Stimulated activated CD4-positive, alpha-beta T cell treated with anti-CD3 and anti-CD28 coated beads, Interleukin-12 subunit alpha, Interleukin-12 subunit beta, amount 100 ng/mL, for 4 hours (primary cell): ENCODE data around the gene TRIM24.
"Not testable (repeated sequence)": the region's sequence is repeated elsewhere in the genome, so short reads cannot be mapped to it uniquely, and the experiment has no call there.

Experiments used
- DNase-seq: peaks from one replicate; pipeline ENCODE4 v3.0.0-alpha.2; 2020

TRIM24 gene

DNA sequence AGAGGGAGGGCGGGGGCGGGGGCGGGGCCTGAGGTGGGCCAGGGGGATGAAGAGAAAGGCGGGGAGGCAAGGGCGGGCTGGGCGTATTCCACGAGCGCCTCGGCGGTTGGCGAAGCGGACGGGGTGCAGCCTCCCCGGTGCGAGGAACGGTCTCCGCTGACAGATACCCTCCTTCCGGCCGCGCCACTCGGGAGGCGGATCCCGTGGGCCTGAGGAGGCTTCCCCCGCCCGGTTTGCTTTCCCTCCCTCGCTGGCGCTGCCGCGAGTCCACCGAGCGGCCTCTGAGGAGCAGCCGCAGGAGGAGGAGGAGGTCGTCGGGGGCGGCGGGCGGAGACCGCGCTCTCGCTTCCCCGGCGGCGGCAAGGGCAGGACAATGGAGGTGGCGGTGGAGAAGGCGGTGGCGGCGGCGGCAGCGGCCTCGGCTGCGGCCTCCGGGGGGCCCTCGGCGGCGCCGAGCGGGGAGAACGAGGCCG, at the start of gene TRIM24:
TSS of gene TRIM24 (plus strand) at position 84 of the 473 bp plus-strand sequence. CDS start at position 374, 290 bp downstream.
- no peak for DNase-seq

DNA sequence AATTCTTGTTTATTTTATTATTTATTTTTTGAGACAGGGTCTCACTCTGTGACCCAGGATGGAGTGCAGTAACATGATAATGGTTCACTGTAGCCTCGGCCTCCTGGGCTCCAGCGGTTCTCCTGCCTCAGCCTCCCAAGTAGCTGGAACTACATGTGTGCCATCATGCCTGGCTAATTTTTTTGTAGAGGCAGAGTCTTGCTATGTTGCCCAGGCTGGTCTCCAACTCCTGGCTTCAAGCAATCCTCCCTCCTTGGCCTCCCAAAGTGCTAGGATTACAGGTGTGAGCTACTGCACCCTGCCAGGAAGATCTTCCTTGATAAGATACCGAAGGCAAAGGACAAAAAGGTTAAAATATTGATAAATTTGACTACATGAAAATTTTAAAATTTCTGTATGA, 48.0 kb upstream of the TRIM24 start:
- not testable (repeated sequence) for DNase-seq

DNA sequence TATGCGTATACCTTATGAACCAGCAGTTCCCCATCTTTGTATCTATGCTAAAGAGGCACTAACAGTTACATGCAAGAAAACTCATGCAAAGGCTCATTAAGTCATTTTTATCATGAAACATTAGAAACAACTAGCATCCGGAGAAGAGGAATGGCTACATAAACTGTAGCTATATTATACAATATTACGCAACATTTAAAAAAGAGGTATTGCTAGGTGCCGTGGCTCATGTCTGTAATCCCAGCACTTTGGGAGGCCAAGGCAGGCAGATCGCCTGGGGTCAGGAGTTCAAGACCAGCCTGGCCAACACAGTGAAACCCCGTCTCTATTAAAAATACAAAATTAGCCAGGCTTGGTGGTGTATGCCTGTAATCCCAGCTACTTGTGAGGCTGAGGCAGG, 47.1 kb upstream of the TRIM24 start:
- DNase-seq: not testable (repeated sequence)

DNA sequence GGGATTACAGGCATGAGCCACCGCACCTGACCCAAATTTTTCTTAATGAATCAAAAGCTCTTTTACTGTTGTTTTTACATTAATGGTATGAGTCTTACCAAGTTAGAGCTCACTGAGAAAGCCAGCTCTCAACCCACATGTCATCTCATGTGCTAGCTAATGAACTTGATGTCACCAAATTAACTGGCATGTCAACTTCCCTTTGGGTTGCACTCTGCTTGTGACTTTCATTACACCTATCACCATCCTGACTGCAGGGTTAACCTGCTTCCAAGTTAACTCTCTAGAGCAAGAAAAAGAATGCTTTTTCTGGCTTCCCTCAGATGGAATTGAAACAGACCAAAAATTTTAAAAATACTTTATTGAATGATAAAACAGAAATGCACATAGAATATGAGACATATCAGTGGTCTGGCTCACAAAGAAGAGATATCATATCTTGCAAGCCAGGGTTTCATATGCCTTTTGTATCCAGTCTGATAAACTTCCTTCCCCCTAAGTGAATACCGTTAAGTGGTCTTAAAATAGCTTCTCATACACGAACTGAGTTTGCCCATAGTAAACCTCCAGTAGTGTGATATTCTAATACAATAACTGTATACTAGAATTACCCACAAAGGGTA, 42.9 kb upstream of the TRIM24 start:
- DNase-seq: no peak

DNA sequence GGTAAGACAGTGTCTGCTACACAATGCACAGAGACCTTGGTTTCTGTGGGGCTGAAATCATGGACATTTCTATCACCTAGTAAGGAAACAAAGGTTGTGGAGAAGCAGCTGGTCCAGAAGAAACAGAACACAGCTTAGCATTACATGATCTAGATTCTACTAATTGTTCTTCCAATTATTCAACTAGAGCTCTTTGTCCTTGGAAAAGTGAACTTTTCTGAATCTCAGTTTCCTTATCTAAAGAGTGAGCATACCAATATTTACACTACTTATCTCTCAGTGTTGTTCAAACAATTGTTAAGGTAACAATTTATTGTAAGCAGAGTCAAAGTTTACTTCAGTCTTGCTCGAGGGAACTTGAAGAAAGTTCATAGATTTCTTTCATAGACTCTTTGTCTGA, 42.3 kb upstream of the TRIM24 start:
- no peak for DNase-seq

DNA sequence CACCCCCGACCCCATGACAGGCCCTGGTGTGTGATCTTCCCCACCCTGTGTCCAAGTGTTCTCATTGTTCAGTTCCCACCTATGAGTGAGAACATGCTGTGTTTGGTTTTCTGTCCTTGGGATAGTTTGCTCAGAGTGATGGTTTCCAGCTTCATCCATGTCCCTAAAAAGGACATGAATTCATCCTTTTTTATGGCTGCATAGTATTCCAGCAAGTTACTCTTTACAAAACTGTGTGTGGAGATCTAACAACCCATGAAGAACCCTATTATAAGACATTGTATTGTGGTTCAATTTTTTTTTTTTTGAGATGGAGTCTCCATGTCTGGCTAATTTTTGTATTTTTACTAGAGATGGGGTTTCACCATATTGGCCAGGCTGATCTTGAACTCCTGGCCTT, 41.7 kb upstream of the TRIM24 start:
- not testable (repeated sequence) for DNase-seq

DNA sequence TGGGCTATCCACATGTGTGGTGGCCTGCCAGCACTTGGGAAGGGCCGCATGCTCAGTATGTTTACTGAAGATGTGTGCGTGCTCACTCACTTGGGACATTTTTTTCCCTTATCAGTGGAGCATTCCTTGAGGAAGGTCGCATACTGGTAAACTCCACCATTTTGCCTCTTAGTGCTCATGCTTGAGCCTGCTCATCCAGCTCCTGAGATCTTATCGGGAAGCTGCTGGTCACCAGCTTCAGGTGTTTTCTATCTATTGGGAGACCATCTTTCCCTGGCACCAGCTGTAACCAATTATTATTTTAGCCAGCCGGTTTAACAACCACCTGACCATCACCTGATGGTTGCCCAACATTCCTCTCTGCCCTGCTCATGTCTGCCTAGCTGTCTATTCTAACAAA, 35.0 kb upstream of the TRIM24 start:
- no peak for DNase-seq

DNA sequence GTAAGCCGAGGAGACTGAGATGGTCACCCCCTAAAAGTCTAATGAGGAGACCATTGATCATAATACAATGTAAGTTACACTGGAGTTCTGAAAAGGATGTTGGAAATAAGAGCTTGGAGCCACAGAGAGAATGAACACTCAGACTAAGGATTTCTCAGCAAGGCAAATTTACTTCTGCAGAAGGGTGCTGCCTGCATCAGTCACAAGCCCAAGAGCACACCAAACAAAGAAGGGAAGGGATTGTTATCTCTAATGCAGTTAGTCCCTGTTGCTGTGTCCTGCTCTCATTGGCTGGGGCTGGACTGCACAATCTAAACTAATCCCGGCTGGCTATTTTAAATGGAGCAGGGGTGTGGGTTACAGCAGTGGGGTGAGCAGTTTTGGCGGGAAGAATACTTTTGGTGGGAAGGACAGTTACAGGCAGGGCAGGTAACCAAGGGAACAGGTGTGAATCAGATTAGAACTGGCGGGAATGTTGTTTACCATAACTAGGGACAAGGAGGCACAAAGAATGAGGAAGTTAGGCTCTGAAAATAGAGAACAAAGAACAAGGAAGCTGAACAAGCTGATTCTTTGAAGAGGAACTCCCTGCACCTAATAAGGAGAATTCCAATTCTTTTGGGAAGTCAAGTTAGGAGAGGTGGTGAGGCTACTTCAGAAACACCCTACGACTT, 30.3 kb upstream of the TRIM24 start:
- DNase-seq: no peak

DNA sequence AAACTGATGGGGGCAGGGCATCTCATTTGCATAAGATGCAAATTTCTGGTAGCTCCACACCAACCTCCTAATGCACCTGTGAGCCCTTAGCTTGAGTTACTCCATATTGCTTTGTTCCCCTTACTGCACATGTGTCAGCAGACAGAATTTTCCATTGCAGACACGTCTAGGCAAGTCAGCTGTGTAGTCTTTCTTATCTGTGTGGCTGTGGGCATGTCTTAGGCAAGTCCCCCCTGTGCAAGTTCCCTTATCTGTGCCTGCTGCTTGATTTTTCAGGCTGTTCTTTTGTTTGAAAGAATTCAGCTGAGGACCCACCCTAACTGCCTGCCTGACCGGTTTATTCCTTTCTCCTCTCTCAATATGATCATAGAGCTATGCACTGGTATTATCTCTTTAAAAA, 28.5 kb upstream of the TRIM24 start:
- DNase-seq: no peak

DNA sequence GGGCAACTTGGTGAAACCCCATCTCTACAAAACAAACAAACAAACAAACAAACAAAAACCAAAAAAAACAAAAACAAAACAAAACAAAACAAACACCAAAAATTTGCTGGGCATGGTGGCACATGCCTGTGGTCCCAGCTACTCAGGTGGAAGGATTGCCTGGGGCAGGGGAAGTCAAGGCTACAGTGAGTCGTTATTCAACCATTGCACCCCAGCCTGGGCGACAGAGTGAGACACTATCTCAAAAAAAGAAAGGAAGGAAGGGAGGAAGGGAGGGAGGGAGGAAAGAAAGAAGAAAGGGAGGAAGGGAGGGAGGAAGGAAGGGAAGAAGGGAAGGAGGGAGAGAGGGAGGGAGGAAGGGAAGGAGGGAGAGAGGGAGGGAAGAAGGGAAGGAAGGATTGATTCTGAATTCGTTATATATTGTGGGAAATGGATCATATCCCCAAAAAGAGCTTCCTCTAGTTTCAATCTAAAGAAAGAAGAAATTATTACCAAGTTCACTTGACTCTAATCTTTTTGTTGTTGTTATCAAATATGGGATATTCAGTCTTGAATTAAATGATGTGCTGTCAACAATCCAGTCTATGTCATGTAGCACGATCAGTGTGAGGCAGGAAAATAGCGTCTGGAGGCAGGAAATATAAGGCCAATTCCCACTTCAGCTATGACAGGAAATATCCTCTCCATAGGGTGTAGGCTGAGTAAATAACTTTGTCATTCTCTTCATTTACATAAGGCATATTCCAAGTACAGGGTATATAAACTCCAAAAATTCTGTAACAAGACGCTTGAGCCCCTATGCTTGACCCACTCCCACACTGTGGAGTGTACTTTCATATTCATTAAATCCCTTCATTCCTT, 26.2 kb upstream of the TRIM24 start:
- no peak for DNase-seq

DNA sequence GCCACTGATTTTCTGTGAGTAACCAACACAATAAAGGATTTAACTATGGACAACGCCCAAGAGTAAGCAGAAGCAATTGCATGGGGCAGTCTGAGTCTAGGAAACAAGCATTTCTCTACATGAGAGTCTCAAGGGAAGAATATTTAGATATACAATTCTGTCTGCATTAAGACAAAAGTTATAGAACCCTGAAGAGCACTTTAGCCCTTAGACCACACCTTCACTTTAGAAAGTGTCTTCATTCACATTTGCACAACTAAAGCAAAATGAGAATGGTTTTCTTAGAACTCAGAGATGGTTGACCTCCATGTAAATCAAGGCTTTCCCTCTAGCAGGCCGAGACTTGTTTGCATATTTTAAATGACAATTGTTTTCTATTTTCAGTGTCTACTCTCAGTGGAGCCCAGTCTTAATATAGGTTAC, 25.5 kb upstream of the TRIM24 start:
- no peak for DNase-seq

DNA sequence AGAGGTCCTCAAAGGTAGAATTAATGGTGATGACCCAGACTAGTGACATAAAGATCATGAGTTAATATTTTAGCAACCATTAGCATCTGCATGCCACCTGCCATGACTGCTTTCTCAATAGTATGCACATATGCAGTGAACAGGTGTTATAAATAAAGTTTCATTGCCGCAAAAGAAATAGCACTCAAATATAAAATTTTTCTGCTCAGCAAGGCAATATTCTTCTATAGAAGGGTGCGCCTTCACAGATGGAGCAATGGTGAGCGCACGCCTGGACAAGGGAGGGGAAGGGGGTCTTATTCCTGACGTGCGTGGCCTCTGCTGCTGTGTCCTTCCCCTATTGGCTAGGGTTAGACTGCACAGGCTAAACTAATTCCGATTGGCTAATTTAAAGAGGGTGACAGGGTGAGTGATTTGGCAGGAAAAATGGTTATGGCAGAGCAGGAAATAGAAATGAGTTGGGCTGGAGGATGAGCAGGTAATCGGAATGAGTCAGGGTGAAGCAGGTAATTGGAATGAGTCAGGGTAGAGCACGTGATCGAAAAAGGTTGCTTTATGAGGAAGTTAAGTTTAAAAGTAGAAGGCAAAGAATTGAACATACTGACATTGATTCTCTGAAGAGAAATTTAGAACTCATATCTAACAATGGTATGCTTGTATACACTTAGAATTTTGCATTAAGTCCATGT, 24.7 kb upstream of the TRIM24 start:
- no peak for DNase-seq

DNA sequence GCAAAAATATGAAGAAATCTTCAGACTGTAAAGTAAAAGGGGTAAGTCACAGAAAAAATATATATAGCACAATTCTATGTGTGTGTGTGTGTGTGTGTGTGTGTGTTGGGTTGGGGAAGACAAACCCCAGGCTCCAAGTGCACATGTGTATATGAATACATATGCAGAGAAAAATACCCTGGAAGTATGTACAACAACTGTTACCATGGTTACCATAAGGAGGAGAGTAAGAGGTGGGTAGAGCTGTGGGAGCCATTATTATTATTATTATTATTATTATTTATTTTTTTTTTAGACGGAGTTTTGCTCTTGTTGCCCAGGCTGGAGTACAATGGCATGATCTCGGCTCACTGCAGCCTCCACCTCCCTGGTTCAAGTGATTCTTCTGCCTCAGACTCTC, 23.7 kb upstream of the TRIM24 start:
- no peak for DNase-seq

DNA sequence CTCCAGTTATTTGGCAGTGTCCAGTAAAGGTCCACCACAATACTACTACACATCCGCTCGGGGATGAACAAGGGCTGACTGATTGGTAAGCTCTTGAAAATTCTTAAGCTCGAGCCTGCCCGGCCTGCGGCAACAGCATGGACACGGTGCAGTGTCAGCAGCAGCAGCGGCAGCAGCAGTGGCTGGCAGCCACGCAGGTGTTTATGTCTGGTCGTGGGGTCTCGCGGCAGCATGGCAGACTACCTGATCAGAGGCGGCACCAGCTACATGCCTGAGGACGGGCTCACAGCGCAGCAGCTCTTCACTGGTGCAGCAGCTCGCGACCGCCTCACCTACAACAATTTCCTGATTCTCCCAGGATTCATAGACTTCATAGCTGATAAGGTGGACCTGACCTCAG, 19.6 kb upstream of the TRIM24 start:
- no peak for DNase-seq

DNA sequence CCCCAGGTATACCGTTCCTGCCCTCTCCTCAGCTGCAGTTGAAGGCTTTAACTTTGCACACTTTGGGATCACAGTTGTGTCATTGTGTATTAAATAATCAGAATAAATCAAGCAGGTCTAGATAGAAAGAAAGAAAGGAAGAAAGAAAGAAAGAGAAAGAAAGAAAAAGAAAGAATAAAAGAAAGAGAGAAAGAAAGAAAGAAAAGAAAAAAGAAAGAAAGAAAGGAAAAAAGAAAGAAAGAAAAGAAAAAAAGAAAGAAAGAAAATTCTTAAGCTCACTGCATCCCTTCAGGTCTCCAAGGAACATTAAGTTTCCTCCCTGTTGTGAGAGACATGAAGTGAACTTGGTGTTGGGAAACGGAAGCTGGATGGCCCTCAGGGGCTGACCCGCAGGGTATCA, 17.2 kb upstream of the TRIM24 start:
- no peak for DNase-seq

DNA sequence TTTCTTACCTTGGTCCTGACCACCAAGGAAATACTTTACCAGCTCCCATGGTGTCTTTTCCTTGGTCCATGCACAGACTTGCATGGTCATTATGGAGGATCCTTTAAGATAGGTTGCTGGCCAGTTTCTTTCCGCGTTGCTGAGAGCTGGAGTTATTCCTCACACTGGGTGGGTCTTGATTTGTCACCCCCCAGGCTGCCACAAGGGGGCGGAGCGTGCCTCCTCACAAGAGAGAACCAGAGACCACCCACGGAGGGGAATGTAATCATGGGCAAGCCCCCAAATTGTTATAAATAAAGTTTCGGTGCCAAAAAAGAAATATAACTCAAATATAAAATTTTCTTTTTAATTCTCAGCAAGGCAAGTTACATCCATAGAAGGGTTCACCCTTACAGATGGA, 10.5 kb upstream of the TRIM24 start:
- DNase-seq: peak; percentile 34

DNA sequence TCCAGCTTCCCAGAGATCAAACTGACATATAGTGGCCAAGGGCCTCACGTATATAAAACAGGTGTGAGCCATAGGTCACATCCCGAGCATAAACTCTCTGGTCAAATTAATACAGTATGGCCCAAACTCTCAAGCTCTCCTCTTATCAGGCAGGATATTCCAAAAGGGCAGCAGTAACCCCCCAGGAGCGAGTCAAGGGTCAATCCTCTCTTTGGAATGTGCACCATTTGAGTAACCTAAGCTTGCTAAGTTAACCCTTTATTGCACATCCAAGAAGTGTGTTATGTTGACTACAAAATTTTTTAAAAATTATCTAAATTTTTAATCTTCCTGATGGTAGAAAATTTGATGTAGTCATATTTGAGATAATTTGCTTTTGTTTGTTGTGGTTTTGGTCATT, 4.5 kb upstream of the TRIM24 start:
- no peak for DNase-seq

DNA sequence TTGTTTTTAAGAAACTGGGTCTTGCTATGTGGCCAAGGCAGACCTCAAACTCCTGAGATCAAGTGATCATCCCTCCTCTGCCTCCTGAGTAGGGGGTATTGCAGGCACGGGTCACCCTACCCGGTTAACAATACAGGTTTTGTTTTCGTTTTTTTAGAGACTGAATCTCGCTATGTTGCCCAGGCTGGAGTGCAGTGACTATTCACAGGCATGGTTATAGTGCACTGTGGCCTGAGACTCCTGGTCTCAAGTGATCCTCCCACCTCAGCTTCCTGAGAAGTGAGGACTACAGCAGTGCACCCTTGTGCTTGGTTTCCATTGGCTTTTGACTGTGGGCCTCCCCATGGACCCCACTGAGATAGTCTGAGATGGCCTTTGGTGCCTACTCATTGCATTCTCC, 3.8 kb upstream of the TRIM24 start:
- no peak for DNase-seq

DNA sequence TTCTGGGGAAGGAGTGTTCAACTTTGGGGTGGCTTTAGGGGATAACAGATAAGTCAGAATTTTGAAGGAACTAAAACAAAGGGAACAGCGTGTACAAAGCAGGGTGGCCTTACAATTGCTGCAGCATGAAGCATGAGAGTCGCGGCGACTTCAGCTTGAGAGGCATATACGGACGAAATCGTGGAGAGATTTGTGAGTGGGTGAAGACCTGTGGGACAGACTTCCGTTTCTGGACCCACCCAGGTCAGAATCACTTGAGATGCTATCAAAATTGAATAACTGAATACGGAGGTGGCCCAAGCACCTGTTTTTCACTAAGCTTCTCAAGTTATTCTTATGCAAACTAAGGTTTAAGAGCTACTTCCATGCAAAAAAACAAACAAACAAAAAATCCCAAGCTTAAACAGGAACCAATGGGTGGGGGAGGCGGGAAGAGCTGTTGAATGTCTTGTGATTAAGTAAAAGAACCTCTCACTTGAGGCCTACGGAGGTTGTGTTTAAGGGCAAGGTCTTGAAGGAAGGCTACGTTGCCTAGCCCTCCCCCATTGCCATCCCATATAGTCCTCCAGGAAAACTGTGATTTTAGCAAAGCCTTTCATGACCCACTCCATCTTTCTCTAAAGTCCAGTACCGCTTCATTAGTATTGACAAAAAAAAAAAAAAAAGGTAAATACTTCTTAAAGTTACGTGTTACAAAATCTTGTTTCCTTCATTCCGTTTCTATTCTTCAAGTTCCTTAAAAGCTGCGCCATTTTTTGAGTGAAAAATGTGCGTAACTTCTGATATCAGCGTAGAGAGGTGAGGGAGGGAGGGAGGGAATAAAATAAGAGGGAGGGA, 1.3 kb upstream of the TRIM24 start:
- no peak for DNase-seq

DNA sequence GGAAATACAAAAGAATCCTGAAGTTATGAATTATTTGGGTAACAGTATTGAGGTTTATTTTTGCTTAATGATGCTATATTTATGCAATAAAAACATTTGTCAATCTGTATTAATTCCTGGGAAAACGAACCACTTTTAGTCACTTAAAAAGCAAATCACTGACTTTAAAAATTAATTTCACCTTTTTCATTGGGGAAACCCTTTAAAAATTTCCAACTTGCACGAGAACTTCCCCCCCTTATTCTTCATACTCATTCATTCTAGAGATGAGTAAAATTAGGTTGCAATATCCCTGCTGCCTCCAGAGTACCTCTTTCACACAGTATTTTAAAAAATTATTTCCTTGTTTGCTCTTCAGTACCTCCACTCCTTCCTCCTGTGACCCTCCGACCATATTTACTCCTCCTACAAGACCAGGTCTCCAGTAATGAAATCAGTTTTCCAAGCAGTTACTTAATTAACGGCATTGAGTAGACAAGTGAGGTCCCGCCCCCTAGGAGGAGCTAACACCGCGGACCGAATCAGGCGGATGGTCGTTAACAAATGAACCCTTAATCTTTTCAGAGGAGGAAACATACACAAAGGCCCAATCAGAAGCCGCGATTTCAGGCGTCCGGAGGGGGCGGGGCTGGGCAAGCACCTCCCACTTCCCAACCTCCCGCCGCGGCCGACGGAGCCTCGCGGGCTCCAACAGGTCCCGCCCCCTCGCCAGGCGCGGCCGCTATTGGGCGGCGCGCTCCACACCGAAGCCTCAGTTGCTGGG, 465 bp upstream of the TRIM24 start:
- DNase-seq: peak; percentile 98
